ENCODE data around the gene CSNK2A2. TPM values are rescaled to one million over a fixed set of nuclear protein-coding genes. Genes with fewer than 3 reads are reported as not detected.
A peak's percentile ranks its signal among the peaks of the same experiment; 100 is the strongest.

Gene CSNK2A2
- total and polyA plus RNA-seq, 2 of the 8 experiments (the other 6 are each of a cell fraction or from before 2014, with no cell fraction given) = 37.9 to 128 TPM

GRCh38 chr16:58129097-58129936 lies 68.6 kb downstream of the CSNK2A2 start, which contains the start of gene CFAP20 (continued):
- TF ChIP-seq CREB1 (IDR thresholded peaks at IDR 0.05) (peak; percentile 92), NANOG (IDR thresholded peaks at IDR 0.05; ENCODE audit: insufficient read depth, low read depth, low read length, poor library complexity, severe bottlenecking) (no peak), BACH1 (IDR thresholded peaks at IDR 0.05; ENCODE audit: low read length) (peak; percentile 90), CBX8 (IDR thresholded peaks at IDR 0.05; ENCODE audit: borderline replicate concordance, low read depth, low read length) (no peak), KDM1A (IDR thresholded peaks at IDR 0.05; ENCODE audit: borderline replicate concordance, low read length) (peak; percentile 63; the same call in 1 of the 2 replicates), EZH2 (IDR thresholded peaks at IDR 0.05; ENCODE audit: low read depth, low read length, severe bottlenecking) (no peak), POLR2A (IDR thresholded peaks at IDR 0.05; ENCODE audit: control extremely low read depth in 1 of 2, low read depth in 2 of 2, low read length in 2 of 2) (peak; percentile 62 to 90), SAP30 (IDR thresholded peaks at IDR 0.05; ENCODE audit: insufficient read depth, insufficient replicate concordance, low read length) (no peak), CEBPB (IDR thresholded peaks at IDR 0.05; ENCODE audit: low read depth, low read length) (no peak), POU5F1 (IDR thresholded peaks at IDR 0.05; ENCODE audit: low read depth, low read length) (no peak), RFX5 (IDR thresholded peaks at IDR 0.05; ENCODE audit: borderline replicate concordance, low read depth, low read length) (no peak), SUZ12 (IDR thresholded peaks at IDR 0.05; ENCODE audit: low read length) (no peak; the same call in 1 of the 2 replicates), TAF7 (optimal IDR thresholded peaks at IDR 0.05; ENCODE audit: borderline replicate concordance, low read depth, low read length) (peak; percentile 55), BCL11A (IDR thresholded peaks at IDR 0.05; ENCODE audit: low read depth in 2 of 2, low read length in 2 of 2) (no peak), TAF1 (IDR thresholded peaks at IDR 0.05; ENCODE audit: low read depth, low read length) (peak; percentile 92), TCF12 (IDR thresholded peaks at IDR 0.05; ENCODE audit: low read depth, low read length) (0 out of 2 replicates have a peak, but pooled peaks have one; percentile 24), TBP (IDR thresholded peaks at IDR 0.05; ENCODE audit: low read depth, low read length) (peak; percentile 92), HDAC2 (IDR thresholded peaks at IDR 0.05; ENCODE audit: borderline replicate concordance in 1 of 2, low read depth in 2 of 2, low read length in 2 of 2) (peak; percentile 99), RXRA (IDR thresholded peaks at IDR 0.05; ENCODE audit: insufficient read depth, low read depth, low read length) (no peak), PHF8 (conservative IDR thresholded peaks at IDR 0.05; ENCODE audit: low read depth, low read length) (peak; percentile 89), ASH2L (IDR thresholded peaks at IDR 0.05; ENCODE audit: low read length) (peak; percentile 72), ATF3 (IDR thresholded peaks at IDR 0.05; ENCODE audit: insufficient read depth, low read depth, low read length) (no peak), KDM5A (IDR thresholded peaks at IDR 0.05; ENCODE audit: low read length) (no peak)
- TF ChIP-seq, protein P1, sequence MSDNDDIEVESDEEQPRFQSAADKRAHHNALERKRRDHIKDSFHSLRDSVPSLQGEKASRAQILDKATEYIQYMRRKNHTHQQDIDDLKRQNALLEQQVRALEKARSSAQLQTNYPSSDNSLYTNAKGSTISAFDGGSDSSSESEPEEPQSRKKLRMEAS (IDR thresholded peaks at IDR 0.05) = peak; percentile 97

Data from H1 (cell line).